Smooth muscle cell (in vitro differentiated cells): ENCODE results near the gene CLDND2. TPM values are rescaled to one million over a fixed set of nuclear protein-coding genes. Genes with fewer than 3 reads are reported as not detected.

ENCODE experiments used
- DNase-seq: peaks from one replicate; lab custom pipeline; 2025; ENCODE audit not compliant: unreplicated experiment; lab: John Stamatoyannopoulos, UW
- H2AFZ ChIP-seq: fragments of 200-600 bp; sonication (generic); 2 replicates; pipeline ENCODE4 v1.6.0; 2016; ENCODE audit warnings: antibody characterized with exemption, low read depth, mild to moderate bottlenecking
- H3F3A ChIP-seq: fragments of 200-600 bp; sonication (generic); 2 replicates; pipeline ENCODE4 v1.6.0; 2017; ENCODE audit warnings: antibody characterized with exemption, low read depth
- H3K27ac ChIP-seq: fragments of 200-600 bp; sonication (generic); 2 replicates; pipeline ENCODE4 v1.5.1; 2016; ENCODE audit warnings: low read depth, mild to moderate bottlenecking
- H3K27me3 ChIP-seq: fragments of 200-600 bp; sonication (generic); 2 replicates; pipeline ENCODE4 v1.6.1; 2016; ENCODE audit warnings: low read depth, mild to moderate bottlenecking
- H3K36me3 ChIP-seq: fragments of 200-600 bp; sonication (generic); 2 replicates; pipeline ENCODE4 v1.5.1; 2016; ENCODE audit warnings: low read depth
- H3K4me1 ChIP-seq: fragments of 200-600 bp; sonication (generic); 2 replicates; pipeline ENCODE4 v1.5.1; 2016; ENCODE audit warnings: low read depth
- H3K4me2 ChIP-seq: fragments of 200-600 bp; sonication (generic); 2 replicates; pipeline ENCODE4 v1.6.0; 2016; ENCODE audit warnings: mild to moderate bottlenecking
- H3K4me3 ChIP-seq: fragments of 200-600 bp; sonication (generic); 2 replicates; pipeline ENCODE4 v1.5.1; 2016; ENCODE audit warnings: mild to moderate bottlenecking
- H3K79me2 ChIP-seq: fragments of 200-600 bp; sonication (generic); 2 replicates; pipeline ENCODE4 v1.6.0; 2016; ENCODE audit warnings: low read depth, mild to moderate bottlenecking
- H3K9ac ChIP-seq: fragments of 200-600 bp; sonication (generic); 2 replicates; pipeline ENCODE4 v1.6.0; 2016; ENCODE audit warnings: low read depth
- H3K9me3 ChIP-seq: fragments of 200-600 bp; sonication (generic); replicated peaks from 2 replicates; pipeline ENCODE4 v1.5.1; 2016; ENCODE audit warnings: low read depth
- H4K20me1 ChIP-seq: fragments of 200-600 bp; sonication (generic); 2 replicates; pipeline ENCODE4 v1.6.0; 2016; ENCODE audit warnings: low read depth
- CTCF ChIP-seq: fragments of 200-600 bp; sonication (generic); IDR thresholded peaks from 2 replicates; pipeline ENCODE4 v1.5.1; 2017; ENCODE audit warnings: borderline replicate concordance, mild to moderate bottlenecking, antibody characterized with exemption; ENCODE audit not compliant: insufficient read depth, poor library complexity, severe bottlenecking
- WGBS: methylation state at CpG from one replicate; pipeline ENCODE4 v1.1.7; 2016; ENCODE audit warnings: low lambda C conversion rate; 5-methylcytosine and 5-hydroxymethylcytosine counted together
- polyA plus RNA-seq: library from polyadenylated mRNA; unstranded; fragments of >200 nt; fragmentation: Nextera tagmentation; extraction: Ambion mirVana; gene quantifications from 2 replicates; pipeline ENCODE4 v1.2.1, GENCODE V29; 2016
- total RNA-seq: library from RNA; depleted of rRNA; stranded (reverse); fragments of >200 nt; gene quantifications from 2 replicates; pipeline ENCODE4 v1.2.3, GENCODE V29; 2014

The CLDND2 gene
- total and polyA plus RNA-seq, 2 experiments from 2014 or later, result 1.4 TPM; not detected in 1

- no peak overlapping the region for H3K9ac ChIP-seq
- no peak for DNase-seq
- no peak for TF ChIP-seq CTCF
- no peak overlapping the region for H3K27ac ChIP-seq
- H3K4me1 ChIP-seq, result no peaks in the 10 kb centered on the region
- H3K9me3 ChIP-seq, result no peaks in the 10 kb centered on the region
- 79% methylated on average over 10 of the region's 10 CpGs for WGBS
- H2AFZ ChIP-seq, result no peak overlapping the region
- H3K79me2 ChIP-seq, result no peaks in the 10 kb centered on the region
- H4K20me1 ChIP-seq, result no peaks in the 10 kb centered on the region
- no peaks in the 10 kb centered on the region for H3K36me3 ChIP-seq
- H3K27me3 ChIP-seq, result no peaks in the 10 kb centered on the region
- peaks cover 6% of the 10 kb centered on the region for H3F3A ChIP-seq
- H3K4me2 ChIP-seq, result no peak overlapping the region
- H3K4me3 ChIP-seq, result no peak overlapping the region
Observed at GRCh38 chr19:51347209-51347928, 21.4 kb downstream of the CLDND2 start.

- Histone ChIP-seq H3K27me3 (no peaks in the 10 kb centered on the region), H3K79me2 (no peaks in the 10 kb centered on the region), H3K36me3 (no peaks in the 10 kb centered on the region), H3F3A (peaks cover 6% of the 10 kb centered on the region), H3K27ac (no peak overlapping the region), H2AFZ (no peak overlapping the region), H3K9ac (no peak overlapping the region), H3K4me2 (no peak overlapping the region), H3K4me3 (no peak overlapping the region), H3K9me3 (no peaks in the 10 kb centered on the region), H4K20me1 (no peaks in the 10 kb centered on the region), H3K4me1 (no peaks in the 10 kb centered on the region)
- no peak for TF ChIP-seq CTCF
- no peak for DNase-seq
- WGBS, result 84% methylated on average over 17 of the region's 17 CpGs
Observed at GRCh38 chr19:51346742-51347141, 22.1 kb downstream of the CLDND2 start.

- H3K36me3 ChIP-seq, result no peaks in the 10 kb centered on the region
- TF ChIP-seq CTCF, result no peak
- no peak for DNase-seq
- no peaks in the 10 kb centered on the region for H3K27me3 ChIP-seq
- no peak overlapping the region for H3K27ac ChIP-seq
- no peaks in the 10 kb centered on the region for H3K9me3 ChIP-seq
- no peaks in the 10 kb centered on the region for H3K79me2 ChIP-seq
- H3K9ac ChIP-seq, result no peak overlapping the region
- WGBS, result 97% methylated on average over 8 of the region's 9 CpGs
- no peak overlapping the region for H3K4me3 ChIP-seq
- H3K4me2 ChIP-seq, result no peak overlapping the region
- no peaks in the 10 kb centered on the region for H3F3A ChIP-seq
- no peaks in the 10 kb centered on the region for H3K4me1 ChIP-seq
- no peaks in the 10 kb centered on the region for H4K20me1 ChIP-seq
- no peak overlapping the region for H2AFZ ChIP-seq
Observed at GRCh38 chr19:51345076-51345620, 23.7 kb downstream of the CLDND2 start.
